ENCODE results near the gene HTD2. TPM values are rescaled to one million over a fixed set of nuclear protein-coding genes. Genes with fewer than 3 reads are reported as not detected.
"Not testable (repeated sequence)": the region's sequence is repeated elsewhere in the genome, so short reads cannot be mapped to it uniquely, and the experiment has no call there.

HTD2 gene
- total RNA-seq, 1 donor from 2014 or later = 6.5 TPM

DNA sequence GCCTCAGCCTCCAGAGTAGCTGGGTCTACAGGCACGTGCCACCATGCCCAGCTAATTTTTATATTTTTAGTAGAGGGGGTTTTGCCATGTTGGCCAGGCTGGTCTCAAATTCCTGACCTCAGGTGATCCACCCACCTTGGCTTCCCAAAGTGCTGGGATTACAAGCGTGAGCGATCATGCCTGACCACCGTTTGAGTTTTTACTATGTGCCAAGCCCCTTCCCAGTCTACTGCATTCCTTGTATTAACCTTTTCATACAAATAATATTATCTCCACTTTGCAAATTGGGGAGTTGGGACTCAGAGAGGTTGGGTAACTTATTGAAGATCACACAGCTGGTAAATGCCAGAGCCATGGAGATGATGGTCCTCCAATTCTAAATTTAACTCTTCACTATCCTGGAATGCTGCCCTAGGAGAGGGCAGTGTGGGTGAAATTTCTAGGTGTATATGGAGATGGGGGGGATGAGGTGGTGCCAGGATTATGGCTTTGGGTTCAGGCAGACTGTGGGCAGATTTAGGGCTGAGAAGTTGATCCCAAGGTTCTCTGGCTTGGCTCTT lies 25.4 kb downstream of the HTD2 start:
- no peak for DNase-seq (ENCODE audit: extremely low read depth, low read depth, low spot score)

DNA sequence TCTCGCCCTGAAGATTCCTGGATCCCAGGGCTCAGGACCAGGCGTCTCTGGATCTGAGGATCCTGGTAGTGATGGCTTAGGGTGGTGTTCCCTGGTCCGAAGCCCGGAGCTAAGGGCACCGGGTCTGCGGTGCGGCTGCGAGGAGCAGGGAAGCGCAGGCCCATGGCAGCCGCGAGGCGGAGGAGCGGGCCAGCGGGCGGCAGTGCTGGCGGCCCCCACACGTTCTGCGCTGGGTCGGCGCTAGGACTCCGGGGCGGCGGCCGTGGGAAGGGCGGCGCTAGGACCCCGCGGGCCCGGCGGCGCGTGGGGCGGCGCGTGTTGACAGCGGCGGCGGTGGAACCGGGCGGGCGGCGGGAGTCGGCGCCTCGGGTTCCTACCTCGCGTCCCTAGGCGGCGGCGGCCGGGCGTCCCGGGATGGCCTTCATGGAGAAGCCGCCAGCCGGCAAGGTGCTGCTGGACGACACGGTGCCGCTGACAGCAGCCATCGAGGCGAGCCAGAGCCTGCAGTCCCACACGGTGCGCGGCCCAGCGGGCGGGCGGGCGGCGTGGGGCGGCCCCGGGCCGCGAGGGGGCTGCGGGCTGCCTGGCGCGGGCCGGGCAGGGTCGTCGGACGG lies 26.4 kb downstream of the HTD2 start, which contains the start of gene PXK:
Gene PXK (plus strand): TSS at position 318 of the 614 bp plus-strand sequence. CDS start 97 bp downstream, at position 415.
- no peak for DNase-seq (ENCODE audit: extremely low read depth, low read depth, low spot score)

GRCh38 chr3:58333206-58334012 lies 27.1 kb downstream of the HTD2 start:
- no peak for DNase-seq (ENCODE audit: extremely low read depth, low read depth, low spot score)

DNA sequence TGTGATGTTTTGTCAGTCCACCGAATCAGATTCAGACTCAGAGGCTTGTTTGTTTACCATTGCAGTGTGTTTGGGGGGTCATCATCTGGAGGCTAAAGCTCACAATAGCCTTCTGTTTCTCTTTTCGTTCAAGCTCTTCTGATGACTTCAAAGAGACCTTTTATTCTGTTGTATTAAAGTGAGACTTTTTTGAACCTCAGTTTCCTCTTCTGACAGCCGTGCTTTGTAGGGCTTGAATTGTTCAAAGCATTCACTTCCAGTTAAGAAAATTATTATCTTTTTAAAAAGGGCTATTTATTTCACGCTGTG lies 27.6 kb downstream of the HTD2 start:
- DNase-seq (ENCODE audit: extremely low read depth, low read depth, low spot score) = no peak

DNA sequence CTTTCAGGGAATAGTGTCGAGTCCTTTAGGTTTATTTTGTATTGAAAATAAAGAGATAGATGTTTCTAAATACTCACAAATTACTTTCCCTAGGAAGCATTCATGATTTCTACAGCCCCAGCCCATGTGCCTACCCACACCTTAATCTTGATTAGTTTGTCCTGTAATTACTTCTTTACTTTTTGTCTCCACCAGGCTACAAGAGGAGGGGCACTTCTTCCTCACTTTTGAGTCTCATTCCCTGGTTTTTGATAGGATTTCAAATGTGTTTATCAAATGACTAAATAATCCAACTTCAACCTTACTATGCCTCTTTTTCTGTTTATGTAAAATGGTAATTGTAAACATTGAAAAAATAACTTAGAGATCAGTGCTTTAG lies 28.2 kb downstream of the HTD2 start:
- DNase-seq (ENCODE audit: extremely low read depth, low read depth, low spot score) = no peak

DNA sequence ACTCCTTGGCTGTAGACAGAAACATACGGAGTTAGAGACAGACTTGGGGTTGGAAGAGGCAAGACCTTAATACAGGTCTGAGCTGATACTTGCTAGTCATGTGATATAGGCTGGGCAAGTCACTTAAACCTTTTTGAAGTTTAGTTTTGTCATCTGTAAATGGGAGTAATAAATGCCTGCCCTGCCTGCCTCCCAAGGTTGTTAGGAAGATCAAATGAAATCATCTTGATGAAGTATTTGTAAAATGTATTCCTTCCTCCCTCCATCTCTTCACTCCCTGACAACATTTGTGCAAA lies 29.3 kb downstream of the HTD2 start:
- DNase-seq (ENCODE audit: extremely low read depth, low read depth, low spot score) = no peak

DNA sequence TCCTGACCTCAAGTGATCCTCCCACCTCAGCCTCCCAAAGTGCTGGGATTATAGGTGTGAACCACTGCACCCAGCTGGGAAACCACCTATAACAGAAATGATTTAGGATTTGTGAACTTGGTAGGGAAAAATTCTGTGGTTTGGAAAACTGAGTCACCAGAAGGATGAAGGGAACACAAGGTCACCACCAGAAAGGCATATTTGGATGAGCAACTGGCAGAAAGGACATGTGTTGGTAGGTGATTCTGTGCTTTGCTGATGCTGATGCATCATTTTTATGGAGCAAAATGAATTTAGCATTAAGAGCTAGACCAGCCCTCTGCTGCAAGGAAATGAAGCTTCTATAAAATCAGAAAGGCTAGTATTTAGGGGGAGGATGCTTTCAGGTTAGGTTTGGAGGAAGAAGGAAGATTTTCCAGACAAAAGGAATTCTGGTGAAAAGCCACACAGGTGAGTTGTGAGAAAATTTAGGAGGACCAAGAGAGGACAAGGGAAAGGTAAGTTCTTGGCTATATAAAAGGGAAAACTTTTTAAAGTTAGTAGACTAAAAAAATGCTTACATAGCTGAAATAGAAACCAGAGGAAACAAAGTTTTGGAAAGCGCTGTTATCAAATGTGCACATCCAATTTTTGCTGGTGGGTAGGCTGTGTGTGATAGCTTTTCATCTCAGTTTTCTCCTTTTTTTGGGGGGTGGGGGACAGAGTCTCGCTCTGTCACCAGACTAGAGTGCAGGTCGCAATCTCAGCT lies 30.0 kb downstream of the HTD2 start:
- no peak for DNase-seq (ENCODE audit: extremely low read depth, low read depth, low spot score)

DNA sequence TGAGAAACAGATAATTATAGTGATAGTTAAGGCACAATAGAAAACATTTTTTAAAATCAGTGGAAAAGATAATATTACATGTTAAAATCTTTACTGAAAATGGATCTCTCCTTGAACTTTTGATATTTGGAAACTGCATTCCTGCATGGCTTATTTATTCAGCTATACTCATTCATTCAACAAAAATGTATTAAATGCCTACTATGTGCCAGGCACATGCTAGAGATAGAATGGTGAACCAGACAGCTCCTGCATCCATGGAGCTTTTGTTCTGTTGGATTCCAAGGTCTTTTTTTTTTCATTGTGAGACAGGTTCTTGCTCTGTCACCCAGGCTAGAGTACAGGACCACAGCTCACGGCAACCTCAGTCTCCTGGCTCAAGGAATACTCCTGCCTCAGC lies 30.9 kb downstream of the HTD2 start:
- no peak for DNase-seq (ENCODE audit: extremely low read depth, low read depth, low spot score)

GRCh38 chr3:58339146-58339545 lies 32.8 kb downstream of the HTD2 start:
- not testable (repeated sequence) for DNase-seq (ENCODE audit: extremely low read depth, low read depth, low spot score)

GRCh38 chr3:58340594-58341244 lies 34.4 kb downstream of the HTD2 start:
- DNase-seq (ENCODE audit: extremely low read depth, low read depth, low spot score) = no peak

- DNase-seq (ENCODE audit: extremely low read depth, low read depth, low spot score) = no peak
Measured at GRCh38 chr3:58341376-58341775, 35.1 kb downstream of the HTD2 start.

DNA sequence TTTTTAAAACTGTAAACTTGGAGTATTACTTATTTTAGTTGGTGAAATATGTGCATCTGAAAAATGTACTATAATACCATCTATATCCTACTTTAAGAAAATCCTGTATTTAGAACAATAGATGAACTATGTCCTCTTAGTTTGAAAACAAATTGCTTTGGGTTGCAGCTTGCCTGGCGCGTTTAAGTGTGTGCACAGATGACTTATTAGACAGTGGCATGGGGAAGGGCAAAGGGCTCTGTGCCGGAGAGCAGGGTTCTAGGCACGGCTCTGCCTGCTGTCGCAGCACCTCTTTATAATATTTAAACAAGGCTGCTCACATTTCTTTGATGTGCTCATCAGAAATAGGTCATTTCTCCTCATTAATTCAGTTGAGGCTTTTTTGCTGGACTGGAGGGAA lies 36.4 kb downstream of the HTD2 start:
- no peak for DNase-seq (ENCODE audit: extremely low read depth, low read depth, low spot score)

- no peak for DNase-seq (ENCODE audit: extremely low read depth, low read depth, low spot score)
Measured at GRCh38 chr3:58345457-58345856, 39.1 kb downstream of the HTD2 start.

DNA sequence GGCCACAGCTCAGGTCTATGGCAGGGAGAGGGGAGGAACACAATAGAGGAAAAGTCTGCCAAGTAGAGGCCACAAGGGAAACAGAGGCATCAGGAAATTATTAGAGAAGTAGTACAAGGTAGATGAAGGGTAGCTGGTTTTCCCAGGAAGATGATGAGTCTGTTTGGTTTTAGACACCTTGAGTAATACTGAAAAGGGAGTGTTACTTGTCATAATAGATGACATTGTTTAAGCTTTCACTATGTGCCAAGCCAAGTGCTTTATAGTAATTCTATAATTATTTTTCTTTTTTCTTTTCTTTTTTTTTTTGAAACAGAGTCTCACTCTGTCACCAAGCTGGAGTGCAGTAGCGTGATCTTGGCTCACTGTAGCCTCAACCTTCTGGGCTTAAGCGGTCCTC lies 40.0 kb downstream of the HTD2 start:
- DNase-seq (ENCODE audit: extremely low read depth, low read depth, low spot score) = no peak

DNA sequence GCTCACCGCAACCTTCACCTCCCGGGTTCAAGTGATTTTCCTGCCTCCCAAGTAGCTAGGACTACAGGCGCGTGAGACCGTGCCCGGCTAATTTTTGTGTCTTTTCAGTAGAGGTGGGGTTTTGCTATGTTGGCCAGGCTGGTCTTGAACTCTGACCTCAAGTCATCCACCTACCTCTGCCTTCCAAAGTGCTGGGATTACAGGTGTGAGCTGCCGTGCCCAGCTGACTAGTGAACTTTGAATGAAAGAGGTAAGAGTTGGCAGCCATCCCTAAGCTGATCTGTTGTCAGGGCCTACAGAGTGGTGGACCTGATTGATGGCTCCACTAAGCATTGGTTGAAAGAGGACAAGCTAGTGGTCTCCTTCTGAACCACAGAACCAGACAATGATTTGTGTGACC lies 41.7 kb downstream of the HTD2 start:
- no peak for DNase-seq (ENCODE audit: extremely low read depth, low read depth, low spot score)

GRCh38 chr3:58349792-58350626 lies 43.7 kb downstream of the HTD2 start:
- no peak for DNase-seq (ENCODE audit: extremely low read depth, low read depth, low spot score)

DNA sequence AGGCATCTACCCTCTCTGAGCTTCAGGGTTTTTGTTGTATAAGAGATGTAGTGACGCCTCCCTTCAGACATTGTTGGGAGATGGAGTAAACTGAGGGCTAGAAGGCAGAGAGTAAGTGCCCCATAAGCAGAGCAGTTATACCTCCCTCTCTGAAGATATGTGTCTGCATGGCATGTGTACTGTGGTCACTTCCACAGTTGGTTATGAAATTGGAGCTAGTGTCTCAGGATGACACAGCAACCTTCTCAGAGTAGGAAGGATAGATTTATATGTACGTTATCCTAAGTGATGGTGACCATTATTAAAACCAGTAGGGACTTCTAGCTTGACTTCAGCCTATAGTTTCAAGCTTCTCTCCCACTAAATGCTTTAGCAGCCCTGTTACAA lies 44.3 kb downstream of the HTD2 start:
- DNase-seq (ENCODE audit: extremely low read depth, low read depth, low spot score) = no peak

- no peak for DNase-seq (ENCODE audit: extremely low read depth, low read depth, low spot score)
Measured at GRCh38 chr3:58351920-58352319, 45.6 kb downstream of the HTD2 start.

GRCh38 chr3:58352626-58353025 lies 46.3 kb downstream of the HTD2 start:
- DNase-seq (ENCODE audit: extremely low read depth, low read depth, low spot score) = no peak

Measured in glomerular endothelial cell (primary cell).